Gastroesophageal sphincter (tissue), 4 donors: ENCODE measurements around the gene RBFOX2. TPM values are rescaled to one million over a fixed set of nuclear protein-coding genes. Genes with fewer than 3 reads are reported as not detected.

Experiments used
- ATAC-seq: fragments of 150-250 bp; one replicate; pipeline ENCODE4 v1.9.1; 2016; ENCODE audit warnings: mild to moderate bottlenecking, moderate library complexity
- H3K27ac ChIP-seq, 4 donors: fragments of 200-600 bp; sonication (generic) in 3 of 4; 1 replicate in 3 of 4; 2 replicates in 1 of 4; pipeline ENCODE4 v1.5.1; 2016 to 2019
- H3K27me3 ChIP-seq: fragments of 200-600 bp; sonication (generic); one replicate; pipeline ENCODE4 v1.5.1; 2019
- H3K36me3 ChIP-seq, 2 donors: fragments of 200-600 bp; sonication (generic); one replicate each; pipeline ENCODE4 v1.5.1; 2019; ENCODE audit warnings: control low read depth in 1 of 2
- H3K4me1 ChIP-seq, 3 donors: fragments of 200-600 bp; sonication (generic); 1 replicate in 2 of 3; 2 replicates in 1 of 3; pipeline ENCODE4 v1.5.1; 2016 to 2019; ENCODE audit warnings: control low read depth in 2 of 3
- H3K4me3 ChIP-seq, 2 donors: fragments of 200-600 bp; sonication (generic); one replicate each; pipeline ENCODE4 v1.5.1; 2019; ENCODE audit warnings: mild to moderate bottlenecking in 1 of 2, moderate library complexity in 1 of 2
- H3K9me3 ChIP-seq, 3 donors: fragments of 200-600 bp; sonication (generic); one replicate each; pipeline ENCODE4 v1.5.1; 2017 to 2019; ENCODE audit warnings: control low read depth in 2 of 3
- EP300 ChIP-seq: sonication (generic); formaldehyde crosslinking; IDR thresholded peaks from one replicate; pipeline ENCODE4 v1.6.1; 2017; ENCODE audit warnings: antibody characterized with exemption, mild to moderate bottlenecking
- POLR2A ChIP-seq, 2 donors: fragments of 450-650 bp; IDR thresholded peaks; one replicate each; pipeline ENCODE4 v1.6.1; 2017; ENCODE audit warnings: antibody characterized with exemption in 2 of 2, mild to moderate bottlenecking in 2 of 2, moderate library complexity in 1 of 2
- POLR2AphosphoS5 ChIP-seq: sonication (generic); formaldehyde crosslinking; IDR thresholded peaks from one replicate; pipeline ENCODE4 v1.6.1; 2017; ENCODE audit warnings: antibody characterized with exemption
- WGBS, 2 donors: methylation state at CpG; one replicate each; pipeline ENCODE4 v1.1.5; 2018; ENCODE audit warnings: low coverage in 1 of 2; 5-methylcytosine and 5-hydroxymethylcytosine counted together
- total RNA-seq, 4 donors: library from RNA; depleted of rRNA; stranded (reverse); fragments of >200 nt; gene quantifications; one replicate each; pipeline ENCODE4 v1.1.0, GENCODE V29; 2016
- TF ChIP-seq, protein P1 (sequence below), 4 experiments: fragments of 200-600 bp in 2 of 4; fragments of 450-650 bp in 2 of 4; sonication (generic) in 1 of 4; IDR thresholded peaks; one replicate each; pipeline ENCODE4 v1.5.1; 2017 to 2019; ENCODE audit warnings: antibody characterized with exemption in 4 of 4, mild to moderate bottlenecking in 2 of 4, moderate library complexity in 2 of 4

RBFOX2 gene
- total RNA-seq, 4 donors from 2014 or later: 120 to 197 (median 169) TPM

DNA sequence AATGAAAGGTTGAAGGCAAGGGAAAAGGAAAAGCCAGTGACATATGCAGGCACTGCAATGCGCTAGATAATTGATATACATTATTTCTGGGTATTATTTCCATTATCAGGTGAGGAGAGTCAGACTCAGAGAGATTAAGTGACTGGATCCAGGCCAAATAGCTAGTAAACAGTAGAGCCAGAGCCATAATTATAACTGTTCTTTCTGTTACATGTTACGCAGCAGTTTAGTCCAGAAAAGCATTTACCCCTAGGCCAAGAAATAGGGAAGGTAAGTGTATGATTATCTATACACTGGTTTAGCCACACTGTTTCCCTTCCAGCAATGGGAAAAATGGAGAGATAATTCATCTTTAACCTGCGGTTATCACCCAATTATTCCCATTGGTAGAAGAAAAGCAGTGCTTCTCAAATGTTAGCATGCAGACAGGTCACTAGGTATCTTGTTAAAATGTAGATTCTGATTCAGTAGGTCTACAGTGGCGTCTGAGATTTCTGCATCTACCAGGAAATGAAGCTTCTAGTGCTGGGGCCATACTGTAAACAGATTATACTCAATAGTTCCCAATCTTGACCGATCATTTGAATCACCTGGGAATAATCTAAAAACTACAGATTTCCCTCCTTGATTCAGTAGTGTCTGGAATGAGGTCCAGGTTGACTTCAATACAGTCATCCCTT, 69.4 kb downstream of the RBFOX2 start:
- ATAC-seq: no peak
- WGBS, 2 donors: 66 to 80% methylated on average over 4 to 5 of the region's 5 CpGs
- no peak for TF ChIP-seq EP300
- TF ChIP-seq POLR2A (IDR thresholded peaks at IDR 0.05): no peak
- TF ChIP-seq, protein P1, sequence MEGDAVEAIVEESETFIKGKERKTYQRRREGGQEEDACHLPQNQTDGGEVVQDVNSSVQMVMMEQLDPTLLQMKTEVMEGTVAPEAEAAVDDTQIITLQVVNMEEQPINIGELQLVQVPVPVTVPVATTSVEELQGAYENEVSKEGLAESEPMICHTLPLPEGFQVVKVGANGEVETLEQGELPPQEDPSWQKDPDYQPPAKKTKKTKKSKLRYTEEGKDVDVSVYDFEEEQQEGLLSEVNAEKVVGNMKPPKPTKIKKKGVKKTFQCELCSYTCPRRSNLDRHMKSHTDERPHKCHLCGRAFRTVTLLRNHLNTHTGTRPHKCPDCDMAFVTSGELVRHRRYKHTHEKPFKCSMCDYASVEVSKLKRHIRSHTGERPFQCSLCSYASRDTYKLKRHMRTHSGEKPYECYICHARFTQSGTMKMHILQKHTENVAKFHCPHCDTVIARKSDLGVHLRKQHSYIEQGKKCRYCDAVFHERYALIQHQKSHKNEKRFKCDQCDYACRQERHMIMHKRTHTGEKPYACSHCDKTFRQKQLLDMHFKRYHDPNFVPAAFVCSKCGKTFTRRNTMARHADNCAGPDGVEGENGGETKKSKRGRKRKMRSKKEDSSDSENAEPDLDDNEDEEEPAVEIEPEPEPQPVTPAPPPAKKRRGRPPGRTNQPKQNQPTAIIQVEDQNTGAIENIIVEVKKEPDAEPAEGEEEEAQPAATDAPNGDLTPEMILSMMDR (IDR thresholded peaks at IDR 0.05): no peak
- no peak for TF ChIP-seq POLR2AphosphoS5
- no peaks in the 10 kb centered on the region for H3K9me3 ChIP-seq
- peaks cover 23 to 83% (median 25%) of the 10 kb centered on the region in 3 donors for H3K4me1 ChIP-seq
- no peak overlapping the region for H3K4me3 ChIP-seq
- H3K27me3 ChIP-seq: no peaks in the 10 kb centered on the region
- H3K27ac ChIP-seq: peak overlapping the region; percentile 12 to 79 (median 46)
- H3K36me3 ChIP-seq: no peaks in the 10 kb centered on the region

GRCh38 chr22:35958334-35958733, 70.3 kb downstream of the RBFOX2 start:
- no peaks in the 10 kb centered on the region for H3K36me3 ChIP-seq
- H3K27me3 ChIP-seq: no peaks in the 10 kb centered on the region
- H3K27ac ChIP-seq: peak overlapping the region in 1 of 4 donors; percentile 79
- TF ChIP-seq POLR2A (IDR thresholded peaks at IDR 0.05) (no peak), EP300 (no peak)
- no peak for ATAC-seq
- no peaks in the 10 kb centered on the region for H3K9me3 ChIP-seq
- WGBS, 2 donors: 37 to 58% methylated on average over 2 of the region's 2 CpGs
- H3K4me3 ChIP-seq: no peak overlapping the region
- H3K4me1 ChIP-seq: peaks cover 23 to 78% (median 25%) of the 10 kb centered on the region in 3 donors

GRCh38 chr22:35957589-35957988, 71.0 kb downstream of the RBFOX2 start:
- Histone ChIP-seq H3K27ac (no peak overlapping the region), H3K36me3 (no peaks in the 10 kb centered on the region), H3K27me3 (no peaks in the 10 kb centered on the region), H3K4me1 (peaks cover 22 to 74% (median 23%) of the 10 kb centered on the region in 3 donors), H3K4me3 (no peak overlapping the region), H3K9me3 (no peaks in the 10 kb centered on the region)
- TF ChIP-seq POLR2A (IDR thresholded peaks at IDR 0.05) (no peak), POLR2AphosphoS5 (no peak), EP300 (no peak)
- TF ChIP-seq, protein P1 (IDR thresholded peaks at IDR 0.05): no peak
- WGBS, 2 donors: 55 to 67% methylated on average over 1 of the region's 1 CpG
- ATAC-seq: no peak

DNA sequence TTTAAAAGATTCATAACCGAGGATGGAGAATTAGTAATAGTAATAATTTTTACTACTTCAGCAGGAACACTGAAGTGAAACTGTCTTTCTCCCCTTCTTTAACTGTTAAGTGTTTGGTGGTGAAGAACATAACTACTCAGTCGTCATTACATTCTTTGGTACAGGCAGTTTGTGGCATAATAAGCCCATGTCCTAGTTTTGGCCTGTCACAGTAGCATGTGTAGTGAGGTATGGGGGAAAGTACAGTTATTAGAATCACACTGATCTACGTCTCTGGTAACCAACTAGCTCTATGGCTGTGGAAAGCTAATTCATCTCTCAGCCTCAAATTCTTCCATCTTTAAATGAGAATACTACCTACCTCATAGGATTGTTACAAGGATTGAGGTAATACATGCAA, 71.8 kb downstream of the RBFOX2 start:
- TF ChIP-seq POLR2AphosphoS5 (no peak), EP300 (no peak), POLR2A (IDR thresholded peaks at IDR 0.05) (no peak)
- TF ChIP-seq, protein P1 (IDR thresholded peaks at IDR 0.05): no peak
- Histone ChIP-seq H3K4me3 (no peak overlapping the region), H3K4me1 (peaks cover 16 to 73% (median 17%) of the 10 kb centered on the region in 3 donors), H3K36me3 (no peaks in the 10 kb centered on the region), H3K27ac (peak overlapping the region in 3 of 4 donors; percentile 17 to 28 (median 20)), H3K9me3 (no peaks in the 10 kb centered on the region), H3K27me3 (no peaks in the 10 kb centered on the region)
- WGBS, 2 donors: 30 to 52% methylated on average over 3 of the region's 3 CpGs
- no peak for ATAC-seq

- Histone ChIP-seq H3K36me3 (no peaks in the 10 kb centered on the region), H3K9me3 (no peaks in the 10 kb centered on the region), H3K4me1 (peaks cover 5 to 70% (median 8%) of the 10 kb centered on the region in 3 donors), H3K4me3 (no peak overlapping the region), H3K27me3 (no peaks in the 10 kb centered on the region), H3K27ac (peak overlapping the region in 1 of 4 donors; percentile 11)
- no peak for ATAC-seq
- TF ChIP-seq POLR2A (IDR thresholded peaks at IDR 0.05) (no peak), EP300 (no peak), POLR2AphosphoS5 (no peak)
- TF ChIP-seq, protein P1 (IDR thresholded peaks at IDR 0.05): no peak
- 87 to 98% methylated on average over 5 to 6 of the region's 7 CpGs for WGBS, 2 donors
Observed at GRCh38 chr22:35955546-35955945, 73.1 kb downstream of the RBFOX2 start.
